OCI-LY3 (cell line): ENCODE results near the gene COL4A2.

Experiments used
- EZH2phosphoT487 ChIP-seq: fragments of 200-600 bp; shearing (Covaris generic); IDR thresholded peaks from 2 replicates; pipeline ENCODE4 v1.6.1; 2018; ENCODE audit warnings: antibody characterized with exemption, mixed run types, low read depth
- TF ChIP-seq, protein P1 (sequence below): fragments of 200-600, 300-600 bp; sonication (generic); IDR thresholded peaks from 2 replicates; pipeline ENCODE4 v1.5.1; 2014; ENCODE audit warnings: antibody characterized with exemption, low read length, low read depth

DNA sequence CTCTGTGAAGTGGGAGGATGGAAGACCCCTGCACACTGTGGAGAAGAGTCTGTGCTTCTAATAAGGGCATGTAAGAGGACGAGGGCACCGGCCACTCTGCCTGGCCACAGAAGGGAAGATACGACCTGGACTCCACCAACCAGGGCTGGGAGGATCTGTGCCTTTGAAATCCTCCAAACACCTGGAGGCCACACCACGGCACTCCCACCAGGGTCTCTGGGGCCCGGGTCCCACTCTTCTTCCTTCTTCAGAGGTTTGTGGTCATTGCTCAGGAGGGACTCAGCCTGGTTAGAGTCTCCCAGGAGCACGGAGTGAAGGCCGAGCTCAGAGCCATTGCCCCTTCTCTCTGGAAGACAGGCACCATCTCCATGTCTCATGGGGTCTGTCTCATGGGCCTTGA lies 212.4 kb downstream of the COL4A2 start:
- TF ChIP-seq, protein P1, sequence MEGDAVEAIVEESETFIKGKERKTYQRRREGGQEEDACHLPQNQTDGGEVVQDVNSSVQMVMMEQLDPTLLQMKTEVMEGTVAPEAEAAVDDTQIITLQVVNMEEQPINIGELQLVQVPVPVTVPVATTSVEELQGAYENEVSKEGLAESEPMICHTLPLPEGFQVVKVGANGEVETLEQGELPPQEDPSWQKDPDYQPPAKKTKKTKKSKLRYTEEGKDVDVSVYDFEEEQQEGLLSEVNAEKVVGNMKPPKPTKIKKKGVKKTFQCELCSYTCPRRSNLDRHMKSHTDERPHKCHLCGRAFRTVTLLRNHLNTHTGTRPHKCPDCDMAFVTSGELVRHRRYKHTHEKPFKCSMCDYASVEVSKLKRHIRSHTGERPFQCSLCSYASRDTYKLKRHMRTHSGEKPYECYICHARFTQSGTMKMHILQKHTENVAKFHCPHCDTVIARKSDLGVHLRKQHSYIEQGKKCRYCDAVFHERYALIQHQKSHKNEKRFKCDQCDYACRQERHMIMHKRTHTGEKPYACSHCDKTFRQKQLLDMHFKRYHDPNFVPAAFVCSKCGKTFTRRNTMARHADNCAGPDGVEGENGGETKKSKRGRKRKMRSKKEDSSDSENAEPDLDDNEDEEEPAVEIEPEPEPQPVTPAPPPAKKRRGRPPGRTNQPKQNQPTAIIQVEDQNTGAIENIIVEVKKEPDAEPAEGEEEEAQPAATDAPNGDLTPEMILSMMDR = no peak
- TF ChIP-seq EZH2phosphoT487 = no peak
